NCI-H146 treated with DMSO at 0.1 percent for 48 hours (cell line): ENCODE results near the gene KNDC1.

Experiments
- DNase-seq: peaks from one replicate; lab custom pipeline; 2025; ENCODE audit not compliant: unreplicated experiment; lab: John Stamatoyannopoulos, UW

The KNDC1 gene

DNA sequence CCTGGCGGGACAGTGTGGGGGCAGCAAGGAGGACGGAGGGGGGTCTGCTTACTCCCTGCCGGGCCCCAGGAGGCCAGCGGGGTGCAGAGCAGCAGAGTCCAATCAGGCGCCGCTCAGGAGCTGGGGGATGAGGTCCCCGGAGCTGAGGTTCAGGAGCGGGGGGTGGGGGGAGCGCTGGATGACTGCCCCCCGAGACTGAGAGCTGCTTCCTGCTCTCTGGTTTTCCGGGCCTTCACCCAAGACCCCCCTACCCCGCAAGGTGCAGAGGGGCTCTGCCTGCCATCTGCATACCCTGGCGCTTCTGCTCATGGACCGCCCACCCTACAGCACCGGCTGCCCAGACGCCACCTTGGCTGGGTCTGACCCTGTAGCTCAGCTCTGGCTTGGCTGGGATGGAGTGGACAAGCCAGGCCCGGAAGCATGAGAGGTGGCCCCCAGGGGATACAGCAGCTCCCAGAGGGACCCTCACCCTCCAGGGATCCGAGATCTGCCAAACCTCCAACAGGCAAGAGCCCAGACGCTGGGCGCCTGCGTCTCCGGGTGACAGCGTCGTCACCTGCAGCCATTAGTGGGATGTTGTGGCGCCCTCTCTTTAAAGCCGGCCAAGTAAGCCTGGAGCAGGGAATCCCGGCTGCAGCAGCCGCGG is 930 bp downstream of the KNDC1 start:
- no peak for DNase-seq

DNA sequence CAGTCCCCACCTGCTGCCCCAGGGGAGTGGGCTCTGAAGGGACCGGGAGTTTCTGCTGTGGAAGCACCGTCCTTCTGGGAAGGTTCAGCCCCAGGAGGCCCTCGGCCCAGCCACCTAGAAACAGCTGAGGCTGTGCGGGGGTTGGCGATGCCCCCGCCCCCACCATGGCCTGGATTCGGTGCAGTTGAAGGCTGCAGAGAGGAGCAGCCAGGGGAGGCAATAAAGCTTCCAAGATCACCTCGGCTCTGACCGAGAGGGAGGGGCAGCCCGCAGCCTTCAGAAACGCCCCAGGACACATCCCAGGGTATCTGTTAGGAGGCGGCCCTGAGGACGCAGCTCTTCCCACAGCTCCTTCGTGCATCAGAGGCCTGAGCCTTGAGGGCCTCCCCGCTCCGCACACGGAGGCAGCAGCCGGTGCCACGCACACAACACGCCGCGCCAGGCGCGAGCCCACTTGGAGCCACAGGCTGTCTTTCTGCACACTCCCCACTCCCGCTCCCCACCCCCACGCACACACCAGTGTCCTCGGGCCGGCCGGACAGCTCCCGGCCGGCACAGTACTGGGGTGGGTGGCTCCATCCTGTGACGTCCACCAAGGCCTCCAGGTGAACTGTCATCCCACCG is 1.6 kb downstream of the KNDC1 start:
- DNase-seq: no peak

DNA sequence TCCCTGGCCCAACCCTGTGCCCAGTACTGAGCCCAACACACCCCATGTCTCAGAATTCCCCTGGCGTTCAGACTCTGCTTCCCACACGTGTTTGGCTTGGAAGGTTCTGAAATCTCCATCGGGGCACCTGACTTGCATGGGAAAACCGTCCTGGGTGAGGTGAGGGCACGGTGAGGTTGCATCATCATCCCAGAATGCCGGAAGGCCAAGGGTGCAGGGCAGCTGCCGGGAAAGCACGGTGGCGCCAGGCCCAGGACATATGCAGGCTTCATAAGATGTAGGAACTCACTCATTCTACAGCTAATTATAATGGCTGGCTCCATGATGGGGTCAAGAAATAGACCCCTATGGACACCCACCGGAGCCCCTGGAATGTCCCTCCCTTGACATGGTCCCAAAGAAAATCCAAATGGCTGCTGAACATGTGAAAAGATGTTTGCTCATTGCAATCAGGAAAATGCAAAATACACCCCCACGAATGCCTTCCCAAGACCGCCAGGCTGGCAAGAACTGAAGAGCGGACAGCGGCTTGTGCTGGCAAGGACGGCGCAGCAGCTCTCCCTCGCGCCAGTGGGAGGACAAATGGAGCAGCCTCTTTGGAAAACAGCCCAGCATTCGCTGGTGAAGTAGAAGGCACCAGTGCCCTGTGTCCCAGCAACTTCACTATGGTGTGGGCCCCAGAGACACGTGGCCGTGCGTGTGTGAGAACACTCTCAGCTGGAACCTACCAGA is 2.3 kb downstream of the KNDC1 start:
- DNase-seq: no peak

DNA sequence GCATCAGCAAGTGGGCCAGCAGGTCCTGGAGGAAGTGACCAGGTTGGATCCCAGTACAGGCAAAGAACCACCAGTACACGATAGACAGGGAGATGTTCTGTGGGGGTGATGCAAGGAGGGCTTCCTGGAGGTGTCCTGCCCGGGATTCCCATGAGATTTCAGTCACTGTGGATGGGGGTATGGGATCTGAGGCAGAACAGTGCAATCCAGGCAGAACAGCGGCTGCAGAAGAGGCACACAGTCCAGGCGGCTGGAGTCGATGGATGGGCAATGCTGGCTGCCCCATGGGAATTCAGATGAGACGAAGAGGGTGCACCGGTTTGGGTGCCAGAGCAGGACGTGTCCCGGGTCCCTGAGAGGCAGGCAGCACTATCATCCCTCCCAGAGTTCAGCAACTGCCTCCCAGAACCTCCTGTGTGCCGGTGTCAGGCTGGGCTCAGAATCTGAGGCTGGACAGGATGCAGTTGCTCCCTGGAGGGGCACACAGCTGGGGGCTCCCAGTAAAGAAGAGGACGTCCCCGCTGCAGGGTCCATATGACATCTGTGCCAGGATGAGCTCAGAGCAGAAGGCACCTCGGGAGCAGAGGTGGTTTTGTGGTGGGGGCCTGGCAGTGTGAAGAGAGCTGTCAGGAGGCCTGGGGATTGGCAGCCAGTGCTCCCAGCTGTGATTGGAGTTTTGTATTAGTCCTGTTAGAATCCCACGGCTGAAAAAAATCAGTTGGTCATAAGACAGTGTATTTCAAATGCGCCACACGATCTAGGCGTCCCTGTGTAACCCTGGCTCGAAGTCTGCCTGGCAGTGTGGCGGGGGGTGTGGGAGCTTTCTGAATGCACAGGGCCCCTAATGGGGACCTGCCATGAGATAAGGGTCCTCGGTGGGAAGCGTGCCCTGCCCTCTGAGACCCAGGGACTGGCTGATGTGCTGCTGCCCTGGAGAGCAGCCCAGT is 3.2 kb downstream of the KNDC1 start:
- no peak for DNase-seq

DNA sequence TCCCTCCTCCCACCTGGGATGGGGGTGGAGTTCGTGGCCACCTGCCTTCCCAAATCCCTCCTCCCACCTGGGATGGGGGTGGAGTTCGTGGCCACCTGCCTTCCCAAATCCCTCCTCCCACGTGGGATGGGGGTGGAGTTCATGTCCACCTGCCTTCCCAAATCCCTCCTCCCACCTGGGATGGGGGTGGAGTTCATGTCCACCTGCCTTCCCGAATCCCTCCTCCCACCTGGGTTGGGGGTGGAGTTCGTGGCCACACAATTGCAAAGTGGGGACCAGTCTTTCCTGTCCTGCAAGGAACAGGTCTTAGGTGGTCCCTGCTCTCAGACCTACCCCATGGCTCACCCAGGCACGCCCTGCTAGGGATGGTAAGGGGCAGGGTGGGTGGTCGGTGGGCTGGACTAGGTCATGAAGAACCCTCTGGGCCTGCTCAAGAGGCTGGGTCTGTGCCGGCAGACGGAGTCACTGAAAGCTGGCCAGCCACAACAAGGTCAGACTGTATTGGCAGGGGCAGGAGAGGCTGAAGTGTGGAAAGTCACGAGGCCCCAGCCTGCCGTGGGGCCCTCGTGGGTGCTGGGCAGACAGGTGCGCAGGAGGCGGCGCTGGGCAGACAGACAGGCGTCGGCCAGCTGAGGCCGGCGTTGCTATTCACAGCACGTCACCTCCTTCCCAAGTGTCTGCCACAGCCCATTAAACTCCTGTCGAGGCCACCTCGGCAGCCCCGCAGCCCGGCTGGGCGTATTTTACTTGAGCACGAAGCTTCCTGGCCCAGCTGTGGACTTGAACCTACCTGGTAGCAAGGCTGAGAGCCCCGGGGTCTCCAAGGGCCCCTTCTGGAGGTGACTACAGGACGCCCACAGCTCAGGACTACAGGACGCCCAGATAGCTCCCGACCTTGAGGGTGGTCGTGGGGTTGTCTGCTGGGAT is 4.1 kb downstream of the KNDC1 start:
- no peak for DNase-seq

DNA sequence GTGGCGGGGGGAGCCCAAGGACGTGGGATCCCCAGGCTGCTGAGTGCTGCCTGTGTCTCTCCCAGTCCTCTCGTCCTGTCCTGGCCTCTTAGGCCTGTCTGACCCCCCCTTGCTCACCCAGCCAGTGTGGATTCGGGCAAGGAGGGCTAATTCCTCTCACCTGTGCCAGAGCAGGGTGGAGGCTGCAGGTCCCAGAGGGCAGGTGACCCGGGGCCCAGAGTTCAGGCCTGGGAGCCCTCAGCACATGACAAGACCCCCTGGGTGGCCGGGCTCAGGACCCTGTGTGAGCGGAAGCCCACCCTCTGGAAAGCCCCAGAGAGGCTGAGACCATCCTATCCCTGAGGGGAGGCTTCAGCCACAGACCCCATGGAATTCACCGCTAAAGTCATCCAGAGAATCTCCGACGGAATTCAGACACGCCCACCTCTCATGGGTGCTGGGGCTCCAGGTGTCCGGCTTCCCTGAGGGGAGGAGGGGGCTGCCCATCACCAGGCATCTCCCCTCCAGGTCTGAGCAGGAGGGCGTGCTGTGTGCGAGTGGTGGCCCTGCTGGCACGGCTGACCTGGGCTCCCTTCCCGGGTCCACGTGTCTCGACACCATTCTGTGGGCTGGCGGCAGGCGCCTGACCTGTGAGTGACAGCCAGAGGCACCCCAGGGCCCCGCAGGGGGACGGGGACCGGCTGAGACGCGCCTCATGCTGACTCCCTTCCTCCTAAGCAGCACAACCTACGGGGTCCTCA is 5.0 kb downstream of the KNDC1 start:
- no peak for DNase-seq

DNA sequence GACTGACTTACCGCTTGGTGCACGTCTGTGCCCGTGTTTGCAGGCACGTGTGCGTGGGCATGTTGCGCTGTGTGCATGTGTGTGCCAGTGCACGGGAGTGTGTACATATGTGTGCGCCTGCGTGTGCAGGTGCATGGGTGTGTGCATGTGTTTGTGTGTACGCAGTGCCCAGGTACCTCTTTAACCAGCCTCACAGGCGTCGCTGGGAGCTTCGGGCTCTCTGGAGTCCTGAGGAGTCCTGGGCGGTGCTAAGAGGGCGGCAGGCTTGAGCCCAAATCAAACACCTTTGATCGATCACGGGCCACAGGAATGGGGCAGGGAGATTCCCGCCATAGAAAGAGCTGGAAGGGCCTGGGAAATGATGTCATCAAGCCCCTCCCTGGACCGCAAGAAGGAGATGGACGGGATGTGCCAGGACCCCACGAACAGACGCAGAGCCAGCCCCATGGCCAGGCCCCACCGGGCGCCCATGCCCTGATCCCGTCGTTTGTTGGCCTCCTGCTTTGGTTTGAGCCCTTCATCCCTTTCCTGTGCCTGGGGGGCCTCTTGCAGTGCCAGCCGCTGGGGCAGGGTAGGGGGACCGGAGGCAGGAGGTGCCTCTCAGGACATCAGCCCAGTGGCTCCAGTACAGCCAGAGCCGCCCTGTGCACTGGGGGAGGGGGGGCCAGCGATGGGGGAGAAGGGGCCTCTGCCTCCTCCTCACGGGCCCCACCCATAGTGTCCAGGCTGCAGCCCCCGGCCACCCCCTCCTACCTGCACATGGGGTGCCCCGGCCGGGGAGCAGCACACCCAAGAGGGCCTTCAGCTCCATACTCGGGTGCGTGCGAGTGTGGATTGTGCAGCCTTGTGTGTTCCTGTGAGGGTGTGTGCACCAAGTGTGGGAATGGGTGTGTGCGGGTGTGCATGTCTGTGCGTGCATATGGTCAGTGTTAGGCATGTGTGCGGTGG is 5.8 kb downstream of the KNDC1 start:
- DNase-seq: no peak

DNA sequence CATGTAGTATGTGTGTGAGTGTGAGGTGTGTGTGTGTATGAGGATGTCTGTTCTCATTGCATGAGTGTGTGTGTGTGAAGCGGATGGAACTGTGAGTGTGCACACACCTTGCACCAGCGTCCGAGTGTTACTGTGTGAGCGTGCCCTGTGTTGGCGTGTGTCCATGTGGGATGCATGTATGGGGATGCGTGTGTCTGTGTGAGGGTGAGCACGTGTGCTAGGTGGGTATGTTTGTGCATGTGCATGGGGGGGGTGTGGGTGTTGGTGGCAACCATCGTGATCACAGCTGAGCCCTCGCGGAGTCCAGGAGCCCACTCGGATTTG is 6.4 kb downstream of the KNDC1 start:
- DNase-seq: no peak

DNA sequence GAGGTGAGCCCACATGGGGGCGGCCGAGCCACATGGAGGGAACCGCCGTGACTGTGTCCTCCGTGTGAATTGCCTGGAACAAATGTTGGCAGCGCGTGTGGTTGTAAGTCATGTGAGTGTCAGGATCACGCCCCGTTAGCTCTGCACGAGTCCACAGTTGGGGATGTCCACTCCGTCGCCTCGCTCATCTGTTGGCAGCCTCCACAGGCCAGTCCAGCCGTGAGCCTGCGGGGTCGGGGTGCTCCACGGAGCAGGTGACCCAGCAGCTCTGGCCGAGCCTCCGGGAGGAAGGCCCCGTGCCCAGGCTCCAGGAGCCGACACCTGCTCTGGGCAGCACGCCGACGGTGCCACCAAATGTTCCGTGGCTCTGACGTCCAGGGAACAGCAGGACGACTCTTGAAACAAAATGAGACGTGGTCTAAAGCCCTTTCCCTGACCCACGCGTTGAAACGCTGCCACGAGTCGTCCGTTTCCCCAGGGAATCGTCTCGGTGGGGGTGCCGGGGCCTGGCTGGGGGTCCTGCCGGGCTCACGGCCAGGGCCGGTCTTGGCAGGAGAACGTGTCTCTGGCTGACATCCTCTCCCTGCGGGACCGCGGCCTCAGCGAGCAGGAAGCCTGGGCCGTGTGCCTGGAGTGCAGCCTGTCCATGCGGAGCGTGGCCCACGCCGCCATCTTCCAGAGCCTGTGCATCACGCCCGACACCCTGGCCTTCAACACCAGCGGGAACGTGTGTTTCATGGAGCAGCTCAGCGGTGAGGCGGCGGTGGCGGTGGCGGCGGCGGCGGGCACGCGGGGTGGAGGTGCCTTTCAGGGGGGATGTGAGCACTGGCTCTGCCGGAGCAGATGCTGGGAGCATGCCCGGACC is 7.0 kb downstream of the KNDC1 start:
- DNase-seq: no peak

DNA sequence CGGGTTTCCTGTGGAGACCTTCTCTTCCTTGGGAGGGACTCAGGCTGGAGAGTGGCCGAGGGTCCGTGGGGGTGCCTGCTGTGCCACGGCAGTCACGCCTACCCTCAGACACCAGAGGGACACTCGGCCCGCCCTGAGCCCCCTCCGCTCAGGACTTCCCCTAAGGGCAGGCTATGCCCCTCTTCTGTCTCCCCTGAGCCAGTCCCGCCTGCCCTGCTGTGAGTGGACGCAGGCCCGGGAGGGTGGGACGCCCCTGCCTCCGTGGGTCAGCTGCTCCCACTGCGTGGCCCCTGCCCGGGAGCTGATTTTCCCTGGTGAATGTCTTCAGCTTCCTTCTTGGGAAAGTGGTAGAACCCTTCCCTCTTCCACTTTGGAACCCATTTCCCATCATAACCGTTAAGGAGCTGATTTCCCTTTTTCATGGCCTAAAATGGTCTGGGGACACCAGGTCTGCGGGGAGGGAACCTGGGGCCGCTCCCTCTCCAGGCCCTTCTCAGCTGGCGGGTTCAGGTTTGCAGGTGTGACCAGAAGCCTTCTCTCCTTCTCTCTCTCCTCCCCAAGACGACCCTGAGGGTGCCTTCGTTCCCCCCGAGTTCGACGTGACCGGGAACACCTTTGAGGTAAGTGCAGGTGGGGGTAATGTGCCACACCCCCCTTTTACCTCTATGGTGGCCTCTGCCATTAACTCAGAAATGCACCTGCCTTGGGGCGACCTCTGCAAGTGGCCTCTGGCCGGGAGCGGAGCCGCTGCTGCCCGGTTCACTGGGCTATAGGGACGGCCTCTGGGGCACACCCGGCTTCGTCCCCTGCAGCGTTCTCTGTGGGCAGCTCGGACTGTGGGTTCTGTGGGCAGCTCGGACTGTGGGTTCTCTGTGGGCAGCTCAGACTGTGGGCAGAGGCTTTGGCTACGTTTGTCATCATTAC is 7.9 kb downstream of the KNDC1 start:
- DNase-seq: no peak

GRCh38 chr10:133168617-133169031 is 8.6 kb downstream of the KNDC1 start:
- no peak for DNase-seq

GRCh38 chr10:133169173-133169947 is 9.3 kb downstream of the KNDC1 start:
- DNase-seq: no peak

DNA sequence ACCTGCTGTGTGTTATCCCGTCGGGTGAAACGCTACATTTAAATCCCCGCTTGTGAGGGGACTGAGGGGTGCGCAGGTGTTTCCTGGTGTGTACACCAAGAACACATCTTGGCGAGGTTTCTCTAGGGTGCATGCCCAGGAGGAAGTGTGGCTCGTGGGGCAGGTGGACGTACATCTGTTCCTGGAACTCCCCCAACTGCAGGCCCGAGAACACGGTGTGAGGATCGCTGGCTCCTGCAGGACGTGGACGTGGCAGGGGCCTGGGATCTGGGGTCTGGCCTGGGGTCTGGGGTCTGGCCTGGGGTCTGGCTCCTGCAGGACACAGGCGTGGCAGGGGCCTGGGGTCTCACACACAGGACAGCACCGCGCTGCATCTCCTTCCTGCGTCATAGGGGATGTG is 10.1 kb downstream of the KNDC1 start:
- DNase-seq: no peak

DNA sequence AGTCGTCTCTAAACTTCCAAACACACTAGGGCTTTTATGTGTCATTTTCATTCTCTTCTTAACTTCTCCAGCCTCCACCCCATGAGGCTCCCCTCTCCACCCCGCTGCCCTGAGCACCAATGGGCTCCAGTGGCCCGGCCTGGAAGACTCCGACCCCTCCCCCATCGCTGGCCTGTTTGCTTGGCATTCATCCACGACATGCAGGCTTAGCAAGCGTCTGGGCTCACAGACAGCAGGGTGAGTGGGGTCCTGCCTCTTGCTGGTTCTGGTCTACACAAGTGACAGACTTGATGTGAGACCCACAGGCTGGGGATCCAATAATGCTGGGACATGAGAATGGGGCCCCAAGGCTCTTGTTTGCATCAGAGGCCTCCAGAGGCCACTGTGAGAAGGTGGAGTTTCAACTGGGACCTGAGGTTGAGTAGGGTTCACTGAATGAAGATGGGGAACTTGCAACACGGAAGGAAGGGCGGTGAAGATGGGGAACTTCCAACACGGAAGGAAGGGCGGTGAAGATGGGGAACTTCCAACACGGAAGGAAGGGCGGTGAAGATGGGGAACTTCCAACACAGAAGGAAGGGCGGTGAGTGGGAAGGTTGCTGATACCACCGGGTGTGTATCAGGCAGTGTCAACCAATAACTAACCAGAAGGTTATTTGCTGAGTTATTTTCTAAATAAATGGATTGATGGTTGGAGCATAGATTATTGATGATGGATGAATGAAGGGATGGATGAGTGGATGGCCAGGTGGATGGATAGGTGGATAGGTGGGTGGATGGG is 14.0 kb downstream of the KNDC1 start:
- no peak for DNase-seq

GRCh38 chr10:133174689-133175263 is 14.8 kb downstream of the KNDC1 start:
- no peak for DNase-seq
